HEK293 (cell line): Measurements from ENCODE around the gene CDK5R2.

Experiments
- TRIM28 ChIP-seq: IDR thresholded peaks from 2 replicates; pipeline ENCODE4 v1.6.1; 2011; ENCODE audit warnings: low read length, control low read depth, borderline replicate concordance
- ZBTB8A ChIP-seq: fragments of 450-650 bp; formaldehyde crosslinking; IDR thresholded peaks from 2 replicates; pipeline ENCODE4 v1.5.1; 2016; ENCODE audit warnings: missing biosample characterization, missing genetic modification characterization
- ZNF112 ChIP-seq: fragments of 450-650 bp; formaldehyde crosslinking; IDR thresholded peaks from 2 replicates; pipeline ENCODE4 v1.5.0; 2017; ENCODE audit warnings: missing biosample characterization, missing genetic modification characterization
- ZNF274 ChIP-seq, 2 experiments: fragments of 200-500 bp in 1 of 2; fragments of 450-650 bp in 1 of 2; sonication (Bioruptor generic) in 1 of 2; formaldehyde crosslinking in 1 of 2; IDR thresholded peaks; 2 replicates each; pipeline versions ENCODE4 v1.5.1 to v1.6.1; 2014 to 2016; ENCODE audit warnings: borderline replicate concordance in 1 of 2, inconsistent platforms in 1 of 2, low read length in 1 of 2, missing biosample characterization in 1 of 2, missing genetic modification characterization in 1 of 2
- ZNF513 ChIP-seq: fragments of 450-650 bp; IDR thresholded peaks from 2 replicates; pipeline ENCODE4 v1.5.1; 2018; ENCODE audit warnings: missing biosample characterization, missing genetic modification characterization
- ZNF529 ChIP-seq: fragments of 450-650 bp; formaldehyde crosslinking; IDR thresholded peaks from 2 replicates; pipeline ENCODE4 v1.5.1; 2017; ENCODE audit warnings: missing genetic modification characterization, missing biosample characterization; ENCODE audit not compliant: insufficient replicate concordance
- ZNF530 ChIP-seq: fragments of 450-650 bp; formaldehyde crosslinking; IDR thresholded peaks from 2 replicates; pipeline ENCODE4 v1.5.1; 2016; ENCODE audit warnings: low read depth, missing biosample characterization, missing genetic modification characterization
- ZNF747 ChIP-seq: fragments of 450-650 bp; formaldehyde crosslinking; IDR thresholded peaks from 2 replicates; pipeline ENCODE4 v1.5.1; 2016; ENCODE audit warnings: missing biosample characterization, missing genetic modification characterization
- ZNF777 ChIP-seq: fragments of 450-650 bp; formaldehyde crosslinking; IDR thresholded peaks from 2 replicates; pipeline ENCODE4 v1.5.1; 2017; ENCODE audit warnings: missing biosample characterization, missing genetic modification characterization, borderline replicate concordance
- TF ChIP-seq, protein P1 (sequence below): fragments of 450-650 bp; formaldehyde crosslinking; IDR thresholded peaks from 2 replicates; pipeline ENCODE4 v1.5.1; 2016; ENCODE audit warnings: missing biosample characterization, missing genetic modification characterization
- TF ChIP-seq, protein P2 (sequence below): fragments of 450-650 bp; formaldehyde crosslinking; IDR thresholded peaks from 2 replicates; pipeline ENCODE4 v1.5.1; 2016; ENCODE audit warnings: missing biosample characterization, missing genetic modification characterization, low read depth

GRCh38 chr2:218998414-218999002 is 39.0 kb downstream of the CDK5R2 start:
- TF ChIP-seq TRIM28: no peak
- TF ChIP-seq ZNF513 (tag by site-specific recombination): no peak
- TF ChIP-seq, protein P1, sequence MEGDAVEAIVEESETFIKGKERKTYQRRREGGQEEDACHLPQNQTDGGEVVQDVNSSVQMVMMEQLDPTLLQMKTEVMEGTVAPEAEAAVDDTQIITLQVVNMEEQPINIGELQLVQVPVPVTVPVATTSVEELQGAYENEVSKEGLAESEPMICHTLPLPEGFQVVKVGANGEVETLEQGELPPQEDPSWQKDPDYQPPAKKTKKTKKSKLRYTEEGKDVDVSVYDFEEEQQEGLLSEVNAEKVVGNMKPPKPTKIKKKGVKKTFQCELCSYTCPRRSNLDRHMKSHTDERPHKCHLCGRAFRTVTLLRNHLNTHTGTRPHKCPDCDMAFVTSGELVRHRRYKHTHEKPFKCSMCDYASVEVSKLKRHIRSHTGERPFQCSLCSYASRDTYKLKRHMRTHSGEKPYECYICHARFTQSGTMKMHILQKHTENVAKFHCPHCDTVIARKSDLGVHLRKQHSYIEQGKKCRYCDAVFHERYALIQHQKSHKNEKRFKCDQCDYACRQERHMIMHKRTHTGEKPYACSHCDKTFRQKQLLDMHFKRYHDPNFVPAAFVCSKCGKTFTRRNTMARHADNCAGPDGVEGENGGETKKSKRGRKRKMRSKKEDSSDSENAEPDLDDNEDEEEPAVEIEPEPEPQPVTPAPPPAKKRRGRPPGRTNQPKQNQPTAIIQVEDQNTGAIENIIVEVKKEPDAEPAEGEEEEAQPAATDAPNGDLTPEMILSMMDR: no peak
- no peak for TF ChIP-seq ZNF112 (tag by site-specific recombination)
- no peak for TF ChIP-seq ZNF777
- no peak for TF ChIP-seq ZNF274 (IDR thresholded peaks at IDR 0.05; ENCODE audit: low read length)
- no peak for TF ChIP-seq ZNF274 (tag by site-specific recombination; IDR thresholded peaks at IDR 0.05; ENCODE audit: borderline replicate concordance)
- TF ChIP-seq, protein P2, sequence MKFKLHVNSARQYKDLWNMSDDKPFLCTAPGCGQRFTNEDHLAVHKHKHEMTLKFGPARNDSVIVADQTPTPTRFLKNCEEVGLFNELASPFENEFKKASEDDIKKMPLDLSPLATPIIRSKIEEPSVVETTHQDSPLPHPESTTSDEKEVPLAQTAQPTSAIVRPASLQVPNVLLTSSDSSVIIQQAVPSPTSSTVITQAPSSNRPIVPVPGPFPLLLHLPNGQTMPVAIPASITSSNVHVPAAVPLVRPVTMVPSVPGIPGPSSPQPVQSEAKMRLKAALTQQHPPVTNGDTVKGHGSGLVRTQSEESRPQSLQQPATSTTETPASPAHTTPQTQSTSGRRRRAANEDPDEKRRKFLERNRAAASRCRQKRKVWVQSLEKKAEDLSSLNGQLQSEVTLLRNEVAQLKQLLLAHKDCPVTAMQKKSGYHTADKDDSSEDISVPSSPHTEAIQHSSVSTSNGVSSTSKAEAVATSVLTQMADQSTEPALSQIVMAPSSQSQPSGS (tag by site-specific recombination): no peak
- TF ChIP-seq ZBTB8A (tag by site-specific recombination): no peak
- no peak for TF ChIP-seq ZNF747 (tag by site-specific recombination)
- TF ChIP-seq ZNF530 (tag by site-specific recombination): no peak
- no peak for TF ChIP-seq ZNF529 (tag by site-specific recombination)
